MM.1S (cell line): ENCODE data around the gene PIK3R2.

Source experiments
- CTCF ChIP-seq: fragments of 300-600 bp; sonication (generic); IDR thresholded peaks from 2 replicates; pipeline ENCODE4 v1.5.1; 2016; ENCODE audit warnings: antibody characterized with exemption, low read length, mixed read lengths
- EZH2 ChIP-seq: fragments of 300-600 bp; sonication (generic); optimal IDR thresholded peaks from 2 replicates; pipeline ENCODE3; 2017; ENCODE audit warnings: low read depth, mild to moderate bottlenecking, antibody characterized with exemption, low read length, mixed read lengths
- EZH2phosphoT487 ChIP-seq: fragments of 300-600 bp; sonication (generic); IDR thresholded peaks from 2 replicates; pipeline ENCODE4 v1.6.1; 2018; ENCODE audit warnings: antibody characterized with exemption, low read length

- TF ChIP-seq EZH2phosphoT487 (no peak), CTCF (no peak), EZH2 (no peak)
These were observed 19.5 kb downstream of the PIK3R2 start for GRCh38 chr19:18172331-18173053.
